ENCODE measurements around the gene SH3GL3.

DNA sequence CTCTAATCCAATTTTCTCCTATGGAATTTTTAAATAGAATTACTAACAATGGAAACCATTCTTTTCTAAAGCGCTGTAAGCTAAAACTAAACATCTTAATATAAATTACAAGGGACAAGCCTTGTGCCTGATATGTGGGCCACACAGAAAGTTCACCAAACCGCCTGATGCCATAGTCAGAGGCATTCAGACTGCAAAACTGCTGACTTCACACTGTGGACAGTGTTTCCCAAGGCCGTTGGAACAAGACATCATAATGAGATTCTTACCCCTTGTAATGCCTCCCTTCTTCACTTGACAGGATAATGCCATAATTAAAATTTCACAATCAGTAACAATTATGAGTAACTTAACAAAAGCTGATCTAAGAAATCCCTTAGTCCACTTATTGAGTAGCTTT lies 14.9 kb downstream of the SH3GL3 start:
- TF ChIP-seq EP300 (IDR thresholded peaks at IDR 0.05): no peak
- TF ChIP-seq, protein P1, sequence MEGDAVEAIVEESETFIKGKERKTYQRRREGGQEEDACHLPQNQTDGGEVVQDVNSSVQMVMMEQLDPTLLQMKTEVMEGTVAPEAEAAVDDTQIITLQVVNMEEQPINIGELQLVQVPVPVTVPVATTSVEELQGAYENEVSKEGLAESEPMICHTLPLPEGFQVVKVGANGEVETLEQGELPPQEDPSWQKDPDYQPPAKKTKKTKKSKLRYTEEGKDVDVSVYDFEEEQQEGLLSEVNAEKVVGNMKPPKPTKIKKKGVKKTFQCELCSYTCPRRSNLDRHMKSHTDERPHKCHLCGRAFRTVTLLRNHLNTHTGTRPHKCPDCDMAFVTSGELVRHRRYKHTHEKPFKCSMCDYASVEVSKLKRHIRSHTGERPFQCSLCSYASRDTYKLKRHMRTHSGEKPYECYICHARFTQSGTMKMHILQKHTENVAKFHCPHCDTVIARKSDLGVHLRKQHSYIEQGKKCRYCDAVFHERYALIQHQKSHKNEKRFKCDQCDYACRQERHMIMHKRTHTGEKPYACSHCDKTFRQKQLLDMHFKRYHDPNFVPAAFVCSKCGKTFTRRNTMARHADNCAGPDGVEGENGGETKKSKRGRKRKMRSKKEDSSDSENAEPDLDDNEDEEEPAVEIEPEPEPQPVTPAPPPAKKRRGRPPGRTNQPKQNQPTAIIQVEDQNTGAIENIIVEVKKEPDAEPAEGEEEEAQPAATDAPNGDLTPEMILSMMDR (IDR thresholded peaks at IDR 0.05): no peak
- no peak for TF ChIP-seq POLR2A (IDR thresholded peaks at IDR 0.05)
- TF ChIP-seq POLR2AphosphoS5 (IDR thresholded peaks at IDR 0.05): no peak
